SK-N-DZ (cell line): ENCODE results near the gene NPIPA7. TPM values are rescaled to one million over a fixed set of nuclear protein-coding genes. Genes with fewer than 3 reads are reported as not detected.
"Not testable (repeated sequence)": the region's sequence is repeated elsewhere in the genome, so short reads cannot be mapped to it uniquely, and the experiment has no call there.

Experiments
- DNase-seq: peaks from one replicate; pipeline ENCODE4 v3.0.0-alpha.2; 2015; ENCODE audit warnings: low spot score
- polyA plus RNA-seq, 2 experiments: library from polyadenylated mRNA; depleted of rRNA; stranded (reverse); fragments of >200 nt; gene quantifications; 2 replicates each; pipeline ENCODE4 v1.2.3, GENCODE V29; 2014

The NPIPA7 gene
- 13.4 and 31.1 TPM in 2 replicates for polyA plus RNA-seq (2014; cell fraction: cytosol; rRNA removed)
- polyA plus RNA-seq (2014; cell fraction: nucleus; rRNA removed), result 51.0 and 51.6 TPM in 2 replicates

DNA sequence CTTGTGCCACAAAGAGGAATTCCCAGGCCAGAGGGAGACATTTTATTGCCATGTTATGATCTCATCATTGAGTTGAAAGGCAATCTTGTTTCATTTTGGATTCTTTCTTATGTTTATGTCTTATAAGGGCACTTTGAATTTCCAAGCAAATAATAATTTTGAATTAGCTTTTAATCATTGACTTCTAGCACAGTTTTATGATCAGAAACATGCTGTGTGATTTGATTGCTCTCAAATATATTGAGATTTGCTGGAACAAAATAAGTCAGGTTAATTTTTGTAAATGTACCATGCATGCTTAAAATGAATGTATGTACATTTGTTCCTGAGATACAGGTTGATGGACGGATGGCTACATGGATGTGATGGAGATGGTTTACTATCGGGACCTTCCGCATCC, at the start of gene NPIPA7:
TSS of gene NPIPA7 (plus strand) at position 301 of the 400 bp plus-strand sequence. CDS start 105 bp downstream, outside the sequence.
- not testable (repeated sequence) for DNase-seq

DNA sequence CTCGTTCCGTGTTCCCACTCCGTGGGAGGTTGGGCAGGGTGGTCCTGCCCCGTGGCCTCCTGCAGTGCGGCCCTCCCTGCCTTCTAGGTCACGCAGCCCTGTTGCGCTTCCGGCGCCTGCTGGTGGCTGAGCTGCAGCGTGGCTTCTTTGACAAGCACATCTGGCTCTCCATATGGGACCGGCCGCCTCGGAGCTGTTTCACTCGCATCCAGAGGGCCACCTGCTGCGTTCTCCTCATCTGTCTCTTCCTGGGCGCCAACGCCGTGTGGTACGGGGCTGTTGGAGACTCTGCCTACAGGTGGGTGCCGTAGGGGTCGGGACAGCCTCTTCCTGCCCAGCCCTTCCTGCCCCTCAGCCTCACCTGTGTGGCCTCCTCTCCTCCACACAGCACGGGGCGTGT, 47.5 kb upstream of the NPIPA7 start:
- not testable (repeated sequence) for DNase-seq

DNA sequence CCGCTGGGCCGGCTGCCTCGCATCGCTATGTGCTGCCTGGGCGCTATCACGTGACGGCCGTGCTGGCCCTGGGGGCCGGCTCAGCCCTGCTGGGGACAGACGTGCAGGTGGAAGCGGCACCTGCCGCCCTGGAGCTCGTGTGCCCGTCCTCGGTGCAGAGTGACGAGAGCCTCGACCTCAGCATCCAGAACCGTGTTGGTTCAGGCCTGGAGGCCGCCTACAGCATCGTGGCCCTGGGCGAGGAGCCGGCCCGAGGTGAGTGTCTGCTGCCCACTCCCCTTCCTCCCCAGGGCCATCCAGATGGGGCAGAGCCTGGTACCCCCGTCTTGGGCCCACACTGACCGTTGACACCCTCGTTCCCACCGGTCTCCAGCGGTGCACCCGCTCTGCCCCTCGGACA, 21.4 kb upstream of the NPIPA7 start:
- not testable (repeated sequence) for DNase-seq

DNA sequence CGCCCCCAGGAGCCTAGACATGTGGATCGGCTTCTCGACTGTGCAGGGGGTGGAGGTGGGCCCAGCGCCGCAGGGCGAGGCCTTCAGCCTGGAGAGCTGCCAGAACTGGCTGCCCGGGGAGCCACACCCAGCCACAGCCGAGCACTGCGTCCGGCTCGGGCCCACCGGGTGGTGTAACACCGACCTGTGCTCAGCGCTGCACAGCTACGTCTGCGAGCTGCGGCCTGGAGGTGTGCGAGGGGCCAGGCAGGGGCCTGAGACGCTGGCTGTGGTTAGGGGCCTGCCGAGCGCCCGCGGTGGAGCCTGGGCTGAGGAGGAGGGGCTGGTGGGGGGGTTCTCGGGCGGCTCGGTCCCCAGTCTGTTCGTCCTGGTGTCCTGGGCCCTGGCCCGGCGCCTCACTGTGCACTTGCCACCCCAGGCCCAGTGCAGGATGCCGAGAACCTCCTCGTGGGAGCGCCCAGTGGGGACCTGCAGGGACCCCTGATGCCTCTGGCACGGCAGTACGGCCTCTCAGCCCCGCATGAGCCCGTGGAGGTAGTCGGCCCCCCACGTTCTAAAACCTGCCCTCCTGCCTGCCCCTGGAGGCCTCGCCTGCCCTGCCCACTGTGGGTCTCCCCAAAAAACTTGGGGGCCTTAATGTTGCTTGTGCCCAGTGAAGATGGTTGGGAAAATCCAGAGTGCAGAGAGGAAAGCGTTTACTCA, 20.2 kb upstream of the NPIPA7 start:
- DNase-seq, result not testable (repeated sequence)

DNA sequence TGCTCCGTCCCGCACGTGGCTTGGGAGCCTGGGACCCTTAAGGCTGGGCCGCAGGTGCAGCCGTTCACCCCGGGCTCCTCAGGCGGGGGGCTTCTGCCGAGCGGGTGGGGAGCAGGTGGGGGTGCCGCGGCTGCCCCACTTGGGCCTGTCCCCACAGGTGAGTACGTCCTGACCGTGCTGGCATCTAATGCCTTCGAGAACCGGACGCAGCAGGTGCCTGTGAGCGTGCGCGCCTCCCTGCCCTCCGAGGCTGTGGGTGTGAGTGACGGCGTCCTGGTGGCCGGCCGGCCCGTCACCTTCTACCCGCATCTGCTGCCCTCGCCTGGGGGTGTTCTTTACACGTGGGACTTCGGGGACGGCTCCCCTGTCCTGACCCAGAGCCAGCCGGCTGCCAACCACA, 15.3 kb upstream of the NPIPA7 start:
- DNase-seq, result not testable (repeated sequence)

DNA sequence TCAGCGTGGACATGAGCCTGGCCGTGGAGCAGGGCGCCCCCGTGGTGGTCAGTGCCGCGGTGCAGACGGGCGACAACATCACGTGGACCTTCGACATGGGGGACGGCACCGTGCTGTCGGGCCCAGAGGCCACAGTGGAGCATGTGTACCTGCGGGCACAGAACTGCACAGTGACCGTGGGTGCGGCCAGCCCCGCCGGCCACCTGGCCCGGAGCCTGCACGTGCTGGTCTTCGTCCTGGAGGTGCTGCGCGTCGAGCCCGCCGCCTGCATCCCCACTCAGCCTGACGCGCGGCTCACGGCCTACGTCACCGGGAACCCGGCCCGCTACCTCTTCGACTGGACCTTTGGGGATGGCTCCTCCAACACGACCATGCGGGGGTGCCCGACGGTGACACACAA, 14.8 kb upstream of the NPIPA7 start:
- DNase-seq, result not testable (repeated sequence)

DNA sequence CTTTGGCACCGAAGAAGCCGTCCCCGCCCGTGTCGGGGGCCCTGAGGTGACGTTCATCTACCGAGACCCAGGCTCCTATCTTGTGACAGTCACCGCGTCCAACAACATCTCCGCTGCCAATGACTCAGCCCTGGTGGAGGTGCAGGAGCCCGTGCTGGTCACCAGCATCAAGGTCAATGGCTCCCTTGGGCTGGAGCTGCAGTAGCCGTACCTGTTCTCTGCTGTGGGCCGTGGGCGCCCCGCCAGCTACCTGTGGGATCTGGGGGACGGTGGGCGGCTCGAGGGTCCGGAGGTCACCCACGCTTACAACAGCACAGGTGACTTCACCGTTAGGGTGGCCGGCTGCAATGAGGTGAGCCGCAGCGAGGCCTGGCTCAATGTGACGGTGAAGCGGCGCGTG, 14.2 kb upstream of the NPIPA7 start:
- DNase-seq, result not testable (repeated sequence)

DNA sequence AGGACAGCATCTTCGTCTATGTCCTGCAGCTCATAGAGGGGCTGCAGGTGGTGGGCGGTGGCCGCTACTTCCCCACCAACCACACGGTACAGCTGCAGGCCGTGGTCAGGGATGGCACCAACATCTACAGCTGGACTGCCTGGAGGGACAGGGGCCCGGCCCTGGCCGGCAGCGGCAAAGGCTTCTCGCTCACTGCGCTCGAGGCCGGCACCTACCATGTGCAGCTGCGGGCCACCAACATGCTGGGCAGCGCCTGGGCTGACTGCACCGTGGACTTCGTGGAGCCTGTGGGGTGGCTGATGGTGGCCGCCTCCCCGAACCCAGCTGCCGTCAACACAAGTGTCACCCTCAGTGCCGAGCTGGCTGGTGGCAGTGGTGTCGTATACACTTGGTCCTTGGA, 13.6 kb upstream of the NPIPA7 start:
- not testable (repeated sequence) for DNase-seq

DNA sequence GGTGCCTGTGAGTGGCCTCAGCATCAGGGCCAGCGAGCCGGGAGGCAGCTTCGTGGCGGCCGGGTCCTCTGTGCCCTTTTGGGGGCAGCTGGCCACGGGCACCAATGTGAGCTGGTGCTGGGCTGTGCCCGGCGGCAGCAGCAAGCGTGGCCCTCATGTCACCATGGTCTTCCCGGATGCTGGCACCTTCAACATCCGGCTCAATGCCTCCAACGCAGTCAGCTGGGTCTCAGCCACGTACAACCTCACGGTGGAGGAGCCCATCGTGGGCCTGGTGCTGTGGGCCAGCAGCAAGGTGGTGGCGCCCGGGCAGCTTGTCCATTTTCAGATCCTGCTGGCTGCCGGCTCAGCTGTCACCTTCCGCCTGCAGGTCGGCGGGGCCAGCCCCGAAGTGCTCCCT, 13.1 kb upstream of the NPIPA7 start:
- not testable (repeated sequence) for DNase-seq

DNA sequence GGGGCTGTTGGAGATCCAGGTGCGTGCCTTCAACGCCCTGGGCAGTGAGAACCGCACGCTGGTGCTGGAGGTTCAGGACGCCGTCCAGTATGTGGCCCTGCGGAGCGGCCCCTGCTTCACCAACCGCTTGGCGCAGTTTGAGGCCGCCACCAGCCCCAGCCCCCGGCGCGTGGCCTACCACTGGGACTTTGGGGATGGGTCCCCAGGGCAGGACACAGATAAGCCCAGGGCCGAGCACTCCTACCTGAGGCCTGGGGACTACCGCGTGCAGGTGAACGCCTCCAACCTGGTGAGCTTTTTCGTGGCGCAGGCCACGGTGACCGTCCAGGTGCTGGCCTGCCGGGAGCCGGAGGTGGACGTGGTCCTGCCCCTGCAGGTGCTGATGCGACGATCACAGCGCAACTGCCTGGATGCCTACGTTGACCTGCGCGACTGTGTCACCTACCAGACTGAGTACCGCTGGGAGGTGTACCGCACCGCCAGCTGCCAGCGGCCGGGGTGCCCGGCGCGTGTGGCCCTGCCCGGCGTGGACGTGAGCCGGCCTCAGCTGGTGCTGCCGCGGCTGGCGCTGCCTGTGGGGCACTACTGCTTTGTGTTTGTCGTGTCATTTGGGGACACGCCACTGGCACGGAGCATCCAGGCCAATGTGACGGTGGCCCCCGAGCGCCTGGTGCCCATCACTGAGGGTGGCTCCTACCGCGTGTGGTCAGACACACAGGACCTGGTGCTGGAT, 12.2 kb upstream of the NPIPA7 start:
- not testable (repeated sequence) for DNase-seq

DNA sequence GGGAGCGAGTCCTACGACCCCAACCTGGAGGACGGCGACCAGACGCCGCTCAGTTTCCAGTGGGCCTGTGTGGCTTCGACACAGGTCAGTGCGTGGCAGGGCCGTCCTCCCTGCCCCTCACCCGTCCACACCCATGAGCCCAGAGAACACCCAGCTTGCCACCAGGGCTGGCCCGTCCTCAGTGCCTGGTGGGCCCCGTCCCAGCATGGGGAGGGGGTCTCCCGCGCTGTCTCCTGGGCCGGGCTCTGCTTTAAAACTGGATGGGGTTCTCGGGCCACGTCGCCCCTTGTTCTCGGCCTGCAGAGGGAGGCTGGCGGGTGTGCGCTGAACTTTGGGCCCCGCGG, 11.7 kb upstream of the NPIPA7 start:
- DNase-seq, result not testable (repeated sequence)

DNA sequence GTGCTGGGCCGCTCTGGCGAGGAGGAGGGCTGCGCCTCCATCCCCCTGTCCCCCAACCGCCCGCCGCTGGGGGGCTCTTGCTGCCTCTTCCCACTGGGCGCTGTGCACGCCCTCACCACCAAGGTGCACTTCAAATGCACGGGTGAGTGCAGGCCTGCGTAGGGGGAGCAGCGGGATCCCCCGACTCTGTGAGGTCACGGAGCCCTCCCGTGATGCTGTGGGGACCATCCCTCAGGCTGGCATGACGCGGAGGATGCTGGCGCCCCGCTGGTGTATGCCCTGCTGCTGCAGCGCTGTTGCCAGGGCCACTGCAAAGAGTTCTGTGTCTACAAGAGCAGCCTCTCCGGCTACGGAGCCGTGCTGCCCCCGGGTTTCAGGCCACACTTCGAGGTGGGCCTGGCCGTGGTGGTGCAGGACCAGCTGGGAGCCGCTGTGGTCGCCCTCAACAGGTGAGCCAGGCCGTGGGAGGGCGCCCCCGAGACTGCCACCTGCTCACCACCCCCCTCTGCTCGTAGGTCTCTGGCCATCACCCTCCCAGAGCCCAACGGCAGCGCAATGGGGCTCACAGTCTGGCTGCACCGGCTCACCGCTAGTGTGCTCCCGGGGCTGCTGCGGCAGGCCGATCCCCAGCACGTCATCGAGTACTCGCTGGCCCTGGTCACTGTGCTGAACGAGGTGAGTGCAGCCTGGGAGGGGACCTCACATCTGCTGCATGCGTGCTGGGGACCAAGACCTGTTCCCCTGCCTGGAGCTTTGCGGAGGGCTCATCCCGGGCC, 9.7 kb upstream of the NPIPA7 start:
- not testable (repeated sequence) for DNase-seq

DNA sequence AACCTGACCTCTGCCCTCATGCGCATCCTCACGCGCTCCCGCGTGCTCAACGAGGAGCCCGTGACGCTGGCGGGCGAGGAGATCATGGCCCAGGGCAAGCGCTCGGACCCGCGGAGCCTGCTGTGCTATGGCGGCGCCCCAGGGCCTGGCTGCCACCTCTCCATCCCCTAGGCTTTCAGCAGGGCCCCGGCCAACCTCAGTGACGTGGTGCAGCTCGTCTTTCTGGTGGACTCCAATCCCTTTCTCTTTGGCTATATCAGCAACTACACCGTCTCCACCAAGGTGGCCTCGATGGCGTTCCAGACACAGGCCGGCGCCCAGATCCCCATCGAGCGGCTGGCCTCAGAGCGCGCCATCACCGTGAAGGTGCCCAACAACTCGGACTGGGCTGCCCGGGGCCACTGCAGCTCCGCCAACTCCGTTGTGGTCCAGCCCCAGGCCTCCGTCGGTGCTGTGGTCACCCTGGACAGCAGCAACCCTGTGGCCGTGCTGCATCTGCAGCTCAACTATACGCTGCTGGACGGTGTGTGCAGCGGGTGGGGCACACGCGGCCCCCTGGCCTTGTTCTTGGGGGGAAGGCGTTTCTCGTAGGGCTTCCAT, 7.7 kb upstream of the NPIPA7 start:
- not testable (repeated sequence) for DNase-seq

DNA sequence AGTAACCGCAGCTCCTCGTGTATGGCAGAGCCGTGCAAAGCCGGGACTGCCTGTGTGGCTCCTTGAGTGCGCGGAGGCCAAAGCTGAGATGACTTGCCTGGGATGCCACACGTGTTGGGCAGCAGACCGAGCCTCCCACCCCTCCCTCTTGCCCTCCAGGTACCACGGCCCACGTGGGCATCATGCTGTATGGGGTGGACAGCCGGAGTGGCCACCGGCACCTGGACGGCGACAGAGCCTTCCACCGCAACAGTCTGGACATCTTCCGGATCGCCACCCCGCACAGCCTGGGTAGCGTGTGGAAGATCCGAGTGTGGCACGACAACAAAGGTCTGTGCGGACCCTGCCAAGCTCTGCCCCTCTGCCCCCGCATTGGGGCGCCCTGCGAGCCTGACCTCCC, 4.7 kb upstream of the NPIPA7 start:
- DNase-seq, result not testable (repeated sequence)

DNA sequence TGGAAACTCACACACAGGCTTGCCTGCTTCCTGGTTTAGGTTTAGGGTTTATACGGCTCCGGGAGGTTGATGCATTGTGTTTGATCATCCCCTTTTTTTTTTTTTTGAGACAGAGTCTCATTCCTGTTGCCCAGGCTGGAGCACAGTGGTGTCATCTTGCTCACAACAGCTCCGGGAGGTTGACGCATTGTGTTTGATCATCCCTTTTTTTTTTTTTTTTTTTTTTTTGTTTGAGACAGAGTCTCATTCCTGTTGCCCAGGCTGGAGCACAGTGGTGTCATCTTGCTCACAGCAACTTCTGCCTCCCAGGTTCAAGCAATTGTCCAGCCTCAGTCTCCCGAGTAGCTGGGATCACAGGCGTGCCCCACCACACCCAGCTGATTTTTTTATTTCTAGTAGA, 20.7 kb downstream of the NPIPA7 start:
- not testable (repeated sequence) for DNase-seq

DNA sequence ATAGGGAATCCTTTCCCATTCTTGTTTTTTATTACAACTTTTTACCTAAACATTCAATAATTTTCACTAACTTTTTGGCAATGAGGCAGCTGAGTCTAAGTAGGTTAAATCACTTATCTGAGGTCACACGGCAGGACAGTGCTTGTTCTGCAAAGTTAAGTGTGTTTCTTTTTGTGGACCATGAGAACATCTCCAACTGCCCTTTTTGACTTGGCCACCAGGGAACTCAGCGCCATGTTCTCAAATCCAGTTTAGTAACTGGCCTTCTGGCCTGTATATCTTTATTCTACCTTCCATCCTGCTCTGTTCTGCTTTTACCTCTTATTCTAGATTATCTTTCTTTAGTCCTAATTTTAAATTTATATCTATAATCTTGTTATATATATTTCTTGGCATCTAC, 23.4 kb downstream of the NPIPA7 start:
- DNase-seq, result not testable (repeated sequence)

DNA sequence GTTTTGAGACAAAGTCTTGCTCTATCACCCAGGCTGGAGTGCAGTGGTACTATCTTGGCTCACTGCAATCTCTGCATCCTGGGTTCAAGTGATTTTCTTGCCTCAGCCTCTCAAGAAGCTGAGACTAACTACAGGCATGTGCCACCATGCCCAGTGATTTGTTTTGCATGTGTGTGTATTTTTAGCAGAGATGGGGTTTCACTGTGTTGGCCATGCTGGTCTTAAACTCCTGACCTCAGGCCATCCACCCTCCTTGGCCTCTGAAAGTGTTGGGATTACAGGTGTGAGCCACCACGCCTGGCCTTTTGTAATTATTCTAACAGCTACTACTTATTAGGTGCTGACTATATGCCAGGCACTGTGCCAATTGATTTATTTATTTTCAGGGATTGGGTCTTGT, 25.3 kb downstream of the NPIPA7 start:
- not testable (repeated sequence) for DNase-seq

DNA sequence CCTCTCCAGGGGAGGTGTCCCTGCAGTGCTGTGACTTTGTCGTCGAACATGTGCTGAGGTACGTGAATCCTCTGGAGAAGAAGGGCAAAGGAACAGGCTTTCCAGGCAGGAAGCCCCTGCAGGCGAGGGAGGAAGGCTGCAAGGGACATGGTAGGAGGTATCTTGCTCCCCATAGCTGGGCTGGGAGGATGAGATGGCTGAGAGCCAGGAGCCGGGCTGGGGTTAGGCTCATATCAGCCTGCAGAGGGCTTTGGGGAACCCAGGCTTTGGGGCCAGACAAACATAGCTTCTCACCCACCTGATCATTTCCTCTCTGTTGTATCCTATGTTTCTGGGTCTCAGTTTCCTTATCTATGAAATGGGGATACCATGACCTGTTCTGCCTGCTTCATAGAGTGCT, 26.5 kb downstream of the NPIPA7 start:
- not testable (repeated sequence) for DNase-seq

DNA sequence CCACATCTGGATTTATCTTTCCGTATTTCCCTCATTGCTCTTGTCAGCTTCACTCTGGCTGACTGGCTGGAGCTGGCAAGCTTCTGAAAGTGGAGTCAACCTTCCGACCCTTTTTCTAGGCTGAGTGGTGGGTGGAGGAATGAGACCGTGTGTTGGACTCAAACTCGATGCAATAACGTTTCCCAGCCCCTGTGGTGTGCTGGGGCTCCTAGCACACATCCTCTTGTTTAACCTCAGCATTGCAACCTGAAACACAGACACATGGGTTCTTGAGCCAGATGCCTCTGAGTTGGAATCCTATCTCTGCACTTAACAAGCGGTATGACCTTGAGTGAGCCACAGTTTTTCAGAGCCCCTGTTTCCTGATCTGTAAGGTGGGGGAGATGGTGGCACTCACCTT, 29.5 kb downstream of the NPIPA7 start:
- DNase-seq, result not testable (repeated sequence)

DNA sequence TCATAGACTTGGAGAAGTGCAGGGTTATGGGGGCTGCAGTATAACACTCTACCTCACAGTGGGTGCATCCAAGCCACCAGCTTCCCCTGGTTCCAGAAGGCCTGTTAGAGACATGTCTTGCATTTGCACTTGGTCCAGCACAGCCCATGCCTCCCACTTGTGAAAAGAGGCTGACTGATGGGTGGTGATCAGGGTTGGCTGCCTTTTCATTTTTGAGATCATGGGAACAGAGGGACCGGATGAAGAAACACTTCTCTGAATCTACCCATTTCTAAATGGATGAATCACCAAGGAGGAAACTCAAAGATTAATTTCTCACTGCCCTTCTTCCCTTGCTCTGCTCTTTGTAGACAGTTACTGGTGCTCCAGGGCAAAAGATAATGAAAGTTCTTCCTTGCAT, 34.8 kb downstream of the NPIPA7 start:
- DNase-seq, result not testable (repeated sequence)

DNA sequence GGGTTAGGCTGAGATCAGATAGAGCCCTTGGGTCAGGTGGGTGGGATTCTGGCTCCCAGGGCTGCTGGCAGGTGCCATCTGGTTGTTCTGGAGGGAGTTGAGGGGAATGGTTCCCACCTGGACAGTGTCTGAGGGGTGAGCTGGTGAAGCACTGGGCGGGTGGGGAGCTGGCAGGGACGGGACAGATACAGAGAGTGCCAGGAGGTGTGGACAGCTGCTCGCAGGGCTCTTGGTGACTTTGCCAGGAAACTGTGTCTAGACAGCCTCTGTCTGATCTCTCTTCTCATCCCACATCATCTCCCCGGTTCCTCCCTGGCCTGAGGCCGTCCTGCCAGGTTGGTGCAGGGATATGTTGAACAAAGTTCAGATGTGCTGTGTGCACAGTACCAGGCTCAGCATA, 38.1 kb downstream of the NPIPA7 start:
- DNase-seq, result not testable (repeated sequence)
